ENCODE data around the gene MIA.

GRCh38 chr19:40768869-40769268 lies 6.5 kb upstream of the MIA start:
- TF ChIP-seq EZH2 (IDR thresholded peaks at IDR 0.05; ENCODE audit: insufficient read depth, poor library complexity, severe bottlenecking) (no peak), EZH2phosphoT487 (IDR thresholded peaks at IDR 0.05; ENCODE audit: insufficient read depth, low read depth) (no peak)

All from GM23248 (cell line).